ACC112 (cell line): ENCODE measurements around the gene HIPK3.
A peak's percentile ranks its signal among the peaks of the same experiment; 100 is the strongest.
"Not testable (repeated sequence)": the region's sequence is repeated elsewhere in the genome, so short reads cannot be mapped to it uniquely, and the experiment has no call there.

ENCODE experiments used
- H2AFZ ChIP-seq: fragments of 200-600 bp; sonication (generic); one replicate; pipeline ENCODE4 v1.6.0; 2017; ENCODE audit warnings: antibody characterized with exemption, low read length; ENCODE audit not compliant: unreplicated experiment
- H3K27ac ChIP-seq: fragments of 200-600 bp; sonication (generic); 2 replicates; pipeline ENCODE4 v1.5.1; 2014; ENCODE audit warnings: low read depth, mild to moderate bottlenecking, antibody characterized with exemption, low read length, moderate library complexity
- H3K27me3 ChIP-seq: fragments of 200-600 bp; sonication (generic); 2 replicates; pipeline ENCODE4 v1.6.1; 2014; ENCODE audit warnings: mild to moderate bottlenecking, antibody characterized with exemption, low read length, moderate library complexity, mixed read lengths; ENCODE audit not compliant: insufficient read depth
- H3K36me3 ChIP-seq: fragments of 200-600 bp; sonication (generic); 2 replicates; pipeline ENCODE4 v1.6.1; 2016; ENCODE audit warnings: mild to moderate bottlenecking, antibody characterized with exemption, low read length, moderate library complexity, mixed read lengths; ENCODE audit not compliant: insufficient read depth
- H3K4me1 ChIP-seq: fragments of 200-600 bp; sonication (generic); one replicate; pipeline ENCODE4 v1.6.1; 2016; ENCODE audit warnings: low read length, mixed read lengths; ENCODE audit not compliant: insufficient read depth, unreplicated experiment, control insufficient read depth
- H3K4me3 ChIP-seq: fragments of 200-600 bp; sonication (generic); 2 replicates; pipeline ENCODE4 v1.5.1; 2014; ENCODE audit warnings: mild to moderate bottlenecking, low read depth, low read length
- H3K79me2 ChIP-seq: fragments of 200-600 bp; sonication (generic); one replicate; pipeline ENCODE4 v1.6.0; 2016; ENCODE audit warnings: low read length; ENCODE audit not compliant: control insufficient read depth, unreplicated experiment, insufficient read depth

The HIPK3 gene

DNA sequence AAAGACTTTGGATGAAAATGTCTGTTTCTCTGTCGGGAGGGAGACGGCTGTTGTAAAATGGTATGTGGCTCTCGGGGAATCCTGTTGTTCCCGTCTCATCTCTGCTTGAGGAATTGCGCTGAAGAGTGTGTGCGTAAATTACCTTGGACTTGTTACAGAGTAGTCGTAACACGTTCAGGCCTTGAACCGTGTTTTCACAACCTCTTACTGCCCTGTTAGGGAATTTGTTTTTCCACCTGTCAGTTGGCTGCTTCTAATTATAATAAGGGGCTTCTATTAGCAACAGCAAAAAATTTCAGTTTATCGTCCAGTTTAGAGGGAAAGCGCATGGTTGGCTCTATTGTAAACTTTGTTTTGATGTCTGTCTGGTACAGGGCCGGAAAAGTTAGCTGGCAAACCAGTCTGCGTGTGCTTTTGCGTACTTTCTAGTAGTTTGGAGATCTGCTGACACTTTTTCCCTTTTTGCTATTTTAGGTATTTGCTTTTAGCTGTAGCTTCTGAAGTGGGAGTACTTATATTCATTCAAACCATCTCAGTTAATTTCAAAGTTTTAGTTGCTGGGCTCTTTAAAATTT lies 1.5 kb downstream of the HIPK3 start:
- Histone ChIP-seq H3K4me1 (peaks cover 30% of the 10 kb centered on the region), H3K27ac (peak overlapping the region; percentile 99), H3K36me3 (no peaks in the 10 kb centered on the region), H2AFZ (no peak overlapping the region), H3K27me3 (no peaks in the 10 kb centered on the region), H3K4me3 (peak overlapping the region; percentile 91), H3K79me2 (peaks cover 55% of the 10 kb centered on the region)

DNA sequence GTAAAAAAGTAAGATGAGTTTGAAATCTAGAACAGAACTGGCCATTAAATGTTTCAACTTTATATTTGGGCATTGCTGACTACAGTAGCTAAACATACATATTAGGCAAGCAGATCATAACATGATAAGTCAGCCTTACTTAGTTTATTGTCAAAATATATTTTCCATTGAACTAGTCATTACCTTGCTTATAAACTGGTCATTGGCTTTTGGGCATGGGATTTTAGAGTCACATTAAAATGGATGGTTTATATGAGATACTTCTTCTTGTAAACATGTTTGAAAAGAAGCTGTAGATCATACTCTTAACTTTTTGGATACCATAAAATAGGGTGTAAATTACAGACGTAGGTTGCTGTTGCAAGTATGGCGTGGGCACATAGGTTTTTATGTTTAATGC lies 2.7 kb downstream of the HIPK3 start:
- Histone ChIP-seq H3K4me3 (peak overlapping the region; percentile 91), H3K36me3 (no peaks in the 10 kb centered on the region), H3K79me2 (peaks cover 67% of the 10 kb centered on the region), H3K4me1 (peaks cover 38% of the 10 kb centered on the region), H3K27ac (peak overlapping the region; percentile 99), H3K27me3 (no peaks in the 10 kb centered on the region), H2AFZ (no peak overlapping the region)

- peaks cover 43% of the 10 kb centered on the region for H3K4me1 ChIP-seq
- not testable (repeated sequence) for H2AFZ ChIP-seq, H3K27ac ChIP-seq, H3K36me3 ChIP-seq, H3K27me3 ChIP-seq, H3K4me3 ChIP-seq
- H3K79me2 ChIP-seq: peaks cover 81% of the 10 kb centered on the region
These were observed 4.2 kb downstream of the HIPK3 start for GRCh38 chr11:33261350-33261749.

GRCh38 chr11:33262011-33262645 lies 4.9 kb downstream of the HIPK3 start:
- Histone ChIP-seq H2AFZ (no peak overlapping the region), H3K27me3 (no peaks in the 10 kb centered on the region), H3K27ac (no peak overlapping the region), H3K4me1 (peaks cover 47% of the 10 kb centered on the region), H3K4me3 (no peak overlapping the region), H3K79me2 (peaks cover 88% of the 10 kb centered on the region), H3K36me3 (no peaks in the 10 kb centered on the region)

DNA sequence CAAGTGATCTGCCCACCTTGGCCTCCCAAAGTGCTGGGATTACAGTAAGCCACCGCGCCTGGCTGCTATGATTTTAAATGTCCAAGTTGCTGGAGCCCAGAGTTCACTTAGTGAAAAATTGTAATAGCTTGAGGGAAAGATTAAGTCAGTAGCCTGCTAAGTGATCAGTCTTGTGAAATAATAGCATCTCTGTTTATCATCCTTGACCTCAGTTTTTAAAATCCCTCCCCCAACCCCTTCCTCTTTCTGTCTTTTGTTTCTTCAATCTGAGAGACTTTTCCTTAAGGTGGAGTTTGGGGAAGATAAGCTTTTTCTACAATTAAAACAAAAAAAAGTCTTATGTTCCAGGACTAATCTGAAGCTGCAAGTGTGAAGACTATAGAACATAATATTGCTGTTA lies 6.4 kb downstream of the HIPK3 start:
- Histone ChIP-seq H3K4me3 (no peak overlapping the region), H3K36me3 (no peaks in the 10 kb centered on the region), H3K4me1 (peaks cover 48% of the 10 kb centered on the region), H3K27me3 (no peaks in the 10 kb centered on the region), H2AFZ (no peak overlapping the region), H3K27ac (no peak overlapping the region), H3K79me2 (peaks cover 97% of the 10 kb centered on the region)

DNA sequence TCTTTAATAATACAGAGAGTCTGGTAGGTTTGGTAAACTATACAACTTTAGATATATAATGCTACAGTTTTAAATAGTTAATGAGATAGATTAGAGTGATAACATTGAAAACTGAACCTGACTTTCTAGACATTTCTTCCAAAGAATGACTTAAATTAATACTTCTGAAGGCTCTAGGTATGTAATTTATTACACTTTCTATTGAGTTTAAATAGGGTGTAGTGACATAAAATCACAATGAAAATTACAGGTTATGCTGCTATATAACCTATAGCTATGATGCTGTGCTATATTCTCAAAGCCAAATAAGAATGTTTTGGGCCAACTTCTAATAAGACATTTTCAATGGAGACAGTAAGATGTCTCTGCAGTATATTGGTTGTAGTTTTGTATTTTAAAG lies 7.7 kb downstream of the HIPK3 start:
- Histone ChIP-seq H3K27me3 (no peaks in the 10 kb centered on the region), H3K4me1 (peaks cover 61% of the 10 kb centered on the region), H3K79me2 (peaks cover 97% of the 10 kb centered on the region), H3K36me3 (no peaks in the 10 kb centered on the region), H3K27ac (no peak overlapping the region), H3K4me3 (no peak overlapping the region), H2AFZ (no peak overlapping the region)

- peaks cover 96% of the 10 kb centered on the region for H3K79me2 ChIP-seq
- no peak overlapping the region for H2AFZ ChIP-seq
- H3K4me1 ChIP-seq: peaks cover 56% of the 10 kb centered on the region
- H3K27ac ChIP-seq: peak overlapping the region; percentile 87
- no peak overlapping the region for H3K4me3 ChIP-seq
- H3K27me3 ChIP-seq: no peaks in the 10 kb centered on the region
- no peaks in the 10 kb centered on the region for H3K36me3 ChIP-seq
These were observed 9.4 kb downstream of the HIPK3 start for GRCh38 chr11:33266393-33267215.

GRCh38 chr11:33268945-33269540 lies 11.9 kb downstream of the HIPK3 start:
- H3K4me3 ChIP-seq: no peak overlapping the region
- H3K27me3 ChIP-seq: no peaks in the 10 kb centered on the region
- peak overlapping the region; percentile 12 for H3K27ac ChIP-seq
- H3K79me2 ChIP-seq: peaks cover 92% of the 10 kb centered on the region
- H3K36me3 ChIP-seq: no peaks in the 10 kb centered on the region
- peaks cover 40% of the 10 kb centered on the region for H3K4me1 ChIP-seq
- no peak overlapping the region for H2AFZ ChIP-seq

- Histone ChIP-seq H3K36me3 (no peaks in the 10 kb centered on the region), H3K4me3 (no peak overlapping the region), H3K79me2 (peaks cover 91% of the 10 kb centered on the region), H2AFZ (no peak overlapping the region), H3K4me1 (peaks cover 39% of the 10 kb centered on the region), H3K27me3 (no peaks in the 10 kb centered on the region), H3K27ac (peak overlapping the region; percentile 12; the same call in 1 of the 2 replicates)
These were observed 12.6 kb downstream of the HIPK3 start for GRCh38 chr11:33269822-33270221.

DNA sequence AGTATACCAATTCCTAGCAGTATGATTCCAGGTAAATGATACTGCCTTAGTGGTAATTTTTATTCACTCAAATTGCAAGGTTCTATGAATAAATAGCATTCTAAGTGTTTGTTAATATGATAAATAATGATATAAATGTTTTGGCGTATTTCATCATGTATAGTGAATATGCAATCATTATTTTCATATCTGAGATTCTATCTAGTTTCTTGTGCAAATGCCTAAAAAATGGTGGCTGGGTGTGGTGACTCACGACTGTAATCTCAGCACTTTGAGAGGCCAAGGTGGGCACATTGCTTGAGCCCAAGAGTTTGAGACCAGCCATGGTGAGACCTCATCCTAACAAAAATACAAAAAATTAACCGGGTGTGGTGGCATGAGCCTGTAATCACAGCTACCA lies 13.9 kb downstream of the HIPK3 start:
- Histone ChIP-seq H3K4me1 (peaks cover 32% of the 10 kb centered on the region), H2AFZ (no peak overlapping the region), H3K27me3 (no peaks in the 10 kb centered on the region), H3K27ac (no peak overlapping the region), H3K79me2 (peaks cover 91% of the 10 kb centered on the region), H3K36me3 (no peaks in the 10 kb centered on the region), H3K4me3 (no peak overlapping the region)
